Activated CD4-positive, alpha-beta T cell treated with anti-CD3 and anti-CD28 coated beads, Interleukin-2, amount 50 U/mL, for 4 hours (primary cell): ENCODE data around the gene ROM1.
"Not testable (repeated sequence)": the region's sequence is repeated elsewhere in the genome, so short reads cannot be mapped to it uniquely, and the experiment has no call there.

Source experiments
- DNase-seq, 2 experiments: peaks; one replicate each; pipeline ENCODE4 v3.0.0-alpha.2; 2020

ROM1 gene

DNA sequence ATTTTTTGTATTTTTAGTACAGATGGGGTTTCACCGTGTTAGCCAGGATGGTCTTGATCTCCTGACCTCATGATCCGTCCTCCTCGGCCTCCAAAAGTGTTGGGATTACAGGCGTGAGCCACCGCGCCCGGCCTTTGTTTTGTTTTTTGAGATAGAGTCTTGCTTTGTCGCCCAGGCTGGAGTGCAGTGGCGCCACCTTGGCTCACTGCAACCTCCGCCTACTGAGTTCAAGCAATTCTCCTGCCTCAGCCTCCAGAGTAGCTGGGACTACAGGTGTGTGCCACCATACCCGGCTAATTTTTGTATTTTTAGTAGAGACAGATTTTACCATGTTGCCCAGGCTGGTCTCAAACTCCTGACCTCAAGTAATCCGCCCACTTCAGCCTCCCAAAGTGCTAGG lies 37.2 kb downstream of the ROM1 start:
- DNase-seq: not testable (repeated sequence)

DNA sequence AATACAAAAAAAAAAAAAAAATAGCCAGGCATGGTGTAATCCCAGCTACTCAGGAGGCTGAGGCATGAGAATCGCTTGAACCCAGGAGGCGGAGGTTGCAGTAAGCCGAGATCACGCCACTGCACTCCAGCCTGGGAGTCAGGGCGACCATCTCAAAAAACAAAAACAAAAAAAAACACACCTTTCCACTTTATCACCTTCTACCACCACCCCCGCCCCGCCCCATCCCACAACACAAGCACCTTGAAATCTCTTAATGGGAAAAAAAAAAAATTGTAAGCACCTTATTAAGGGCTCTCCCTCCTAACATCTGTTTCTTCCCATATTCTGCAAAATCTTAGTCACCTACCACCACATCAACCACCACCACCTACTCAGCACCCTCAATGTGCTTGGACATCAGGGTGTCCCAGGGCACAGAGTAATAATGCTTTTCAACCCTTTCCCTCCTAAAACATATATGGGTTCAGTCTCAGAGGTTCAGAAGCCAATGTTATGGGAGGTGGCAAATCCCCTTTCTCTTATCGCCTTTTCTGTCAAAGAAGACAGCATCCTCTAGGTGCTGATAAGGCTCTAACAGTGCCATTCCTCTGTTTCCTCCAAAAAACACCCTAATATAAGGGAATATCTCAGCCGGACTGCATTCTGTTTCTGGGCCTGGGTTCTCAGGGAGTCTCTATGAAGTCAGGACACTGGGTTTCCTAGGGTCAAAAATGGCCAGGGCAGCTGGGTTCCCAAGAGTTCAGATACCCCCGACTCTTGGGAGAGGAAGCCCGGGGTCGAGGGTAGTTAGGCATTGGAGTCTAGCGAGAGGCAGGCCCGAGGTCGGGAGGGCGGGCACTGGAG lies 39.3 kb downstream of the ROM1 start:
- no peak for DNase-seq

DNA sequence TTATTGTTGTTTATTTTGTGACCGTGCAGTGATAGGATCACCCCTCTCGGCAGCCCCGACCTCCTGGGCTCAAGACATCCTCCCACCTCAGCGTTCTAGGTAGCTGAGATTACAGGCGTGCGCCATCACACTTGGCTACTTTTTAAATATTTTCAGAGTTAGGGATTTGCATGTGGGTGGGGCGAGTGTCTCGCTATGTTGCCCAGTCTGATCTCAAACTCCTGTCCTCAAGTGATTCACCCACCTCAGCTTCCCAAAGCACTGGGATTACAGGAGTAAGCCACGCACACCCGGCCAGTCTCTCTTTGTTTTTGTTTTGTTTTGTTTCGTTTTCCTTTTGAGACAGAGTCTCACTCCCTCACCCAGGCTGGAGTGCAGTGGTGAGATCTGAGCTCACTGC lies 41.2 kb downstream of the ROM1 start:
- no peak for DNase-seq

DNA sequence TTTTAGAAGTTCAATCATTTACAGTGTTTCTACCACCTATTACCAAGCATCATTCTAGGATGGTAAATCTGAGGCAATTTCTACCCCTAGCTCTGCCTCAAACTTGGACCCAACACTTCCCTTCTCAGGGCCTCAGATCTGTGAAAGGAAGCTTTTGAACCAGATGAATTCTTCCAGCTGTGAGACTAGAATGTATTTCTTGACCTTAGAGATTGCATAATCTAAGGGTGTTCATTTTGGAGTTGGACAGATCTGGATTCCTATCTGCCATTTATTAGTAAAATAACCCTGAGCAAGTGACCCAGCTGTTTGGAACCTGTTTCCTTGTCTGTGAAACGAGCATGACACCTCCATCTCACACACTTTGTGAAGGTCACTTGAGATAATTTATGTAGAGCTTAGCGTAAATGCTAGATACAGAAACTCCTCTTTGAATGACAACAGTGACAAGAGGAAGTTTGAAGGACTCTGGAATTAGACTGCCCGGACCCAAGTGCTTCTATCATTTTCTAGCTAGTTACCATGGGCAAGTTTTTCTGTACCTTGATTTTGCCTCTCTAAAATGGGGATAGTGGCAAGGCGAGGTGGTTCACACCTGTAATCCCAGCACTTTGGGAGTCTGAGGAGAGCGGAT lies 43.9 kb downstream of the ROM1 start:
- no peak for DNase-seq

DNA sequence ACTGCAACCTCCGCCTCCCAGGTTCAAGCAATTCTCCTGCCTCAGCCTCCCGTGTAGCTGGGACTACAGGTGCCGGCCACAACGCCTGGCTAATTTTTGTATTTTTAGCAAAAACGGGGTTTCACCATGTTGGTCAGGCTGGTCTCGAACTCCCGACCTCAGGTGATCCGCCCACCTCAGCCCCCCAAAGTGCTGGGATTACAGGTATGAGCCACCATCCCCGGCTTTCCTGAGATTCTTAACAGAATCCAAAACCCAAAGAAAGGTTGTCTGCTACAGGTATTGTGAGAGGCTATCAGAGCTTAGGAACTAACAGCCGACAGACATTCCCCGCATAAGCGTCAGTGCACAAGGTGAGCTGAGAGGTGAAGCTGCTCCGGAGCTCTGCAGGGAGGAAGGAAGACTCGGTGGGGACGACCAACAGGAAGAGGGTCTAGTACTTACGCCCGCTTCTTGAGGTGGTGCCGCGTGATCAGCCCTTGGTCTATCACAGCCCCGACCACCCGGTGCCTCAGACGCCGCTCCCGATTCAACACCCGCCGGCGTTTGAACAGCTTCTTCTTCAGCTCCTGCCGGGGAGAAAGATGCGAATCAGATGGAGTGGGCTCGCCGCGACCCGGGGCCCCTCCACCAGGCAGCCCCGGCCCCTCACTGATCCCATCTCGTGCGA lies 51.5 kb downstream of the ROM1 start:
- DNase-seq: peak; percentile 33 to 38
